Measurements from ENCODE around the gene TMEM176B. TPM values are rescaled to one million over a fixed set of nuclear protein-coding genes. Genes with fewer than 3 reads are reported as not detected.

The TMEM176B gene
- 18.3 TPM for total RNA-seq

DNA sequence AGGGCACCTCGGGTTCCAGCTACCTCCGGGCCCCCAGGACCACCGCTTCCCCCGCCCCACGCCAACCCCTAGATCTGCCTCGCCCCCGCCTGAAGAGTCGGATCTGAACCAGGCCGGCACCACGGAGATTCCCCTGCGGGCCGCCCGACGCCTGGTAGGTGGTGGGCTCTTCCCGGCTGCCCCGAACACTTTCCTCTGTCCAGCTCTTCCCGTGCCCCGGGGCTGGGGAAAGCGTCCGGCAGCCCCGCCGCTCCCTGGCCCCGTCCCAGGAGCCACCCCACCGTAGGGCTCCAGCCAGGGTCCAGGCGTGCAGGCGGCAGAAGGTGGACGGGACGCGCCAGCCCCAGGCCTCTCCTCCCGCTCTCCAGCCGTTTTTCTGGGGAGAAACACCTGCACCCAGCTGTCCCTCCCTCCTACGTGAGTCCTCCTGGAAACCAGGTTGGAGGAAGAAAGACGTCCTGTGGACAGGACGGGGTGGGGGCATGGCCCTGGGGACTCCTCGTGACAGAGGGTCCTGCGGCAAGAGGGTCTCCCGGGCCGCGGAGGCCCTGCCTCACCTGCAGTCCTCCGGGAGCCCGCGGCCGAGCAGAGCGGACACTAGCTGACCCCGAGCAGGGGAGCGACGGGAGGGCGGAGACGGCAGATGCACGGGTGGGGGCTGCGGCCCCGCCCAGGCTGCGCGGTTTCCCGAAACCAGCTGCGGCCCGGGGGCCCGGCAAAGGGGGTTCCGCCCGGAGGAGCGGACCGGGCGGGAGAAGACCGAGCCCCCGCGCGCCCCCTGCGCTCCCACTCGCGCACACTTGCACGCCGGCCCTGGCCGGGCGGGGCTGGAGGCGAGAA is at the start of gene TMEM176B:
TMEM176B (minus strand) TSS at position 624 of the 840 bp plus-strand sequence. CDS start 3,795 bp downstream, outside the sequence.
- Histone ChIP-seq H3K4me3 (ENCODE audit: low read length in 3 of 3) (peak within 1 kb of the TSS; percentile 51 to 65 (median 60)), H3K9me3 (ENCODE audit: control insufficient read depth in 3 of 3, low read length in 3 of 3) (peaks cover 0 to 2% (median 0%) of the 10 kb centered on the region in 3 donors), H3K9ac (ENCODE audit: low read depth in 1 of 3, low read length in 3 of 3) (peak within 1 kb of the TSS; percentile 45 to 70 (median 62)), H3K27me3 (ENCODE audit: control insufficient read depth in 3 of 3, insufficient read depth in 3 of 3, low read length in 3 of 3) (peaks cover 20 to 35% (median 20%) of the 10 kb centered on the region in 3 donors), H3K27ac (ENCODE audit: low read depth, low read length) (peak within 1 kb of the TSS; percentile 40), H3K4me1 (ENCODE audit: control insufficient read depth in 3 of 3, insufficient read depth in 3 of 3, low read length in 3 of 3) (peaks cover 0 to 8% (median 4%) of the 10 kb centered on the region in 3 donors), H3K36me3 (ENCODE audit: control insufficient read depth in 3 of 3, insufficient read depth in 3 of 3, low read length in 3 of 3) (peaks cover 0 to 10% (median 0%) of the 10 kb centered on the region in 3 donors)

DNA sequence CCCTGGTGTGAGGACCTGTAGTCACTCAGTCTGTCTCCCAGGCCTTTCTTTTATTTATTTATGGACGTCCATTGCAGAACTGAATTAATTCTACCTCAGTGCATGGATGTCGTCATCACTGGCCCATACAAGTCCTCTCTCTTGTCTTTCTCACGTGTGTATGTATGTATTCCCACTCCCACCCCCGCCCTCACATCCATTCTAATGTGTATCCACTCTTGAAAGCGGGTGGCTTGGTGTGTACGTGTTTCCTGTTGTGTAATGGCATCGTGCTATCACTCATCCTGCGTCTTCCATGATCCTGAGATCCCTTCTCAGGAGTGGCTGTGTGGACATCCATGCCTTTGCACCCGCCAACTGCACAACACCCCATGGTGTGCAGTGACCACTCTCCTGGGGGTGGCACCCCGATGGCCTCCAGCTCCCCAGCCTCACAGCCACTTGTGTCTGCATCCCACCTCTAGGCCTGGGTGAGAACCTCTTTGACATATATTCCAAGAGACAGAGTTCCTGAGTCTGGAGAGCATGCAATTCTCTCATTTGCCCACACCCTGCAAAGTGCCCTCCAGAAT is 49.1 kb upstream of the TMEM176B start:
- H3K36me3 ChIP-seq (ENCODE audit: control insufficient read depth in 3 of 3, insufficient read depth in 3 of 3, low read length in 3 of 3), result no peaks in the 10 kb centered on the region

DNA sequence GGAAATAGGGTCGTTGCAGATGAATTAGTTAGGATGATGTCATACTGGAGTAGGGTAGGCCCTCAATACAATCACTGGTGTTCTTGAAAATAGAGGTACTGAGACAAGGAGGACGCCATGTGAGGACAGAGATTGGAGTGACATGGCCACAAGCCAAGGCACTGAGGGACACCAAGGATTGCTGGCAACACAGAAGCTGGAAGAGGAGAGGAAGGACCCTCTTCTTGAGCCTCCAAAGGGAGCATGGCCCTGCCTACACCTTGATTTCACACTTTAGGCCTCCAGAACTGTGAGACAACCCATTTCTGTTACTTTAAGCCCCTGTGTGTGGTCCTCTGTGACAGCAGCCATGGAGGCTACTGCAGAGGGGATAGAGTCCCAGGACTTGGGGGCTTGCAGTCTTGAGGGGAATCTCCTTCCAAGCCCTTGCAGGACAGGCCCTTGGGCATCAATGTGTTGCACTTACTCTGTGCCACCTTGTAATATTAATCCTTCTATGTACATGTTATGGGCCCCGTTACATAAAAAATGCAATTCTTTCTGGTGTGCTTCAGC is 48.5 kb upstream of the TMEM176B start:
- Histone ChIP-seq H3K36me3 (ENCODE audit: control insufficient read depth in 3 of 3, insufficient read depth in 3 of 3, low read length in 3 of 3) (no peaks in the 10 kb centered on the region), H3K4me3 (ENCODE audit: low read length in 3 of 3) (no peak overlapping the region), H3K27me3 (ENCODE audit: control insufficient read depth in 3 of 3, insufficient read depth in 3 of 3, low read length in 3 of 3) (peaks cover 9 to 13% (median 11%) of the 10 kb centered on the region in 3 donors), H3K4me1 (ENCODE audit: control insufficient read depth in 3 of 3, insufficient read depth in 3 of 3, low read length in 3 of 3) (no peaks in the 10 kb centered on the region), H3K9ac (ENCODE audit: low read depth in 1 of 3, low read length in 3 of 3) (no peak overlapping the region), H3K9me3 (ENCODE audit: control insufficient read depth in 3 of 3, low read length in 3 of 3) (no peaks in the 10 kb centered on the region), H3K27ac (ENCODE audit: low read depth, low read length) (no peak overlapping the region)

More for the DNA sequence above, 49.1 kb upstream of the TMEM176B start:
- Histone ChIP-seq H3K9ac (ENCODE audit: low read depth in 1 of 3, low read length in 3 of 3) (no peak overlapping the region), H3K27ac (ENCODE audit: low read depth, low read length) (no peak overlapping the region), H3K4me1 (ENCODE audit: control insufficient read depth in 3 of 3, insufficient read depth in 3 of 3, low read length in 3 of 3) (no peaks in the 10 kb centered on the region), H3K27me3 (ENCODE audit: control insufficient read depth in 3 of 3, insufficient read depth in 3 of 3, low read length in 3 of 3) (peaks cover 9 to 19% (median 11%) of the 10 kb centered on the region in 3 donors), H3K9me3 (ENCODE audit: control insufficient read depth in 3 of 3, low read length in 3 of 3) (no peaks in the 10 kb centered on the region), H3K4me3 (ENCODE audit: low read length in 3 of 3) (no peak overlapping the region)

DNA sequence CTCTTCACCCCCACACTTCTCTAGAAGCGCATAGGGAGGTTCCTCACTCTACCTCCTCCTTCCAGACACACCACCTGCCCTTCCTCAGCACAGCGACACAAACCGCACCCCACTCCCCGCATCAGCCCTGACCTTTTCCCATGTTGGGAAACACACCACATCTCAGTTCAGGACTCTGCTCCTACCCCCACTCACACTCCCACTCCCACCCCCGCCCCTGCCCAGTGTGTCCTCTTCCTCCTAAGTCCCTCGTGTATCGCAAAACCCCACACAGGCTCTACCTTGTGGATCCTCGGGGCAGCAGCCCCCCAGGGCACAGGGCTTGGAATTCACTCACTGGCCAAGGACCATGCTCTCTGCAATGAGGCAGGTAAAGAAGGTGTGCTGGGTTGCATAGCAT is 47.9 kb upstream of the TMEM176B start:
- H3K9me3 ChIP-seq (ENCODE audit: control insufficient read depth in 3 of 3, low read length in 3 of 3), result no peaks in the 10 kb centered on the region
- H3K36me3 ChIP-seq (ENCODE audit: control insufficient read depth in 3 of 3, insufficient read depth in 3 of 3, low read length in 3 of 3), result no peaks in the 10 kb centered on the region
- H3K4me3 ChIP-seq (ENCODE audit: low read length in 3 of 3), result no peak overlapping the region
- no peaks in the 10 kb centered on the region for H3K4me1 ChIP-seq (ENCODE audit: control insufficient read depth in 3 of 3, insufficient read depth in 3 of 3, low read length in 3 of 3)
- H3K27me3 ChIP-seq (ENCODE audit: control insufficient read depth in 3 of 3, insufficient read depth in 3 of 3, low read length in 3 of 3), result peaks cover 8 to 13% (median 11%) of the 10 kb centered on the region in 3 donors
- H3K9ac ChIP-seq (ENCODE audit: low read depth in 1 of 3, low read length in 3 of 3), result no peak overlapping the region
- no peak overlapping the region for H3K27ac ChIP-seq (ENCODE audit: low read depth, low read length)

DNA sequence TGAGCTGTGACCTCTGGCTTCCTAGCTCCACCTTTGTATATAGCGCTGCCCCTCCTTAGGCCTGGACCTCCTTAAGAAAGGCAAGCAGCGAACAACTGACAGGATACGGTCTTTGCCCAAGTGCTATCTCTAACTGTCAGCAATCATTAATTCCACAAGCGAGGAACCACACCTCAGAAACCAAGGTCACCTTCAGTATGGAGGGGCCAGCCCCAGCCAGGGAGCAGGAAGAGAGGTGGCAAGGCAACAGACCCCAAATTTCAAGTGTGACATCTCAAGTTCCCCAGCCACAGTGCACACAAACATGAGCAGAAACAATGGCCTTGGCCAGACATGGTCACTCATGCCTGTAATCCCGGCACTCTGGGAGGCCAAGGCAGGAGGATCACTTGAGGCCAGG is 47.4 kb upstream of the TMEM176B start:
- Histone ChIP-seq H3K9ac (ENCODE audit: low read depth in 1 of 3, low read length in 3 of 3) (no peak overlapping the region), H3K4me3 (ENCODE audit: low read length in 3 of 3) (no peak overlapping the region), H3K9me3 (ENCODE audit: control insufficient read depth in 3 of 3, low read length in 3 of 3) (no peaks in the 10 kb centered on the region), H3K36me3 (ENCODE audit: control insufficient read depth in 3 of 3, insufficient read depth in 3 of 3, low read length in 3 of 3) (no peaks in the 10 kb centered on the region), H3K27me3 (ENCODE audit: control insufficient read depth in 3 of 3, insufficient read depth in 3 of 3, low read length in 3 of 3) (peaks cover 4 to 10% (median 8%) of the 10 kb centered on the region in 3 donors), H3K4me1 (ENCODE audit: control insufficient read depth in 3 of 3, insufficient read depth in 3 of 3, low read length in 3 of 3) (no peaks in the 10 kb centered on the region), H3K27ac (ENCODE audit: low read depth, low read length) (no peak overlapping the region)

DNA sequence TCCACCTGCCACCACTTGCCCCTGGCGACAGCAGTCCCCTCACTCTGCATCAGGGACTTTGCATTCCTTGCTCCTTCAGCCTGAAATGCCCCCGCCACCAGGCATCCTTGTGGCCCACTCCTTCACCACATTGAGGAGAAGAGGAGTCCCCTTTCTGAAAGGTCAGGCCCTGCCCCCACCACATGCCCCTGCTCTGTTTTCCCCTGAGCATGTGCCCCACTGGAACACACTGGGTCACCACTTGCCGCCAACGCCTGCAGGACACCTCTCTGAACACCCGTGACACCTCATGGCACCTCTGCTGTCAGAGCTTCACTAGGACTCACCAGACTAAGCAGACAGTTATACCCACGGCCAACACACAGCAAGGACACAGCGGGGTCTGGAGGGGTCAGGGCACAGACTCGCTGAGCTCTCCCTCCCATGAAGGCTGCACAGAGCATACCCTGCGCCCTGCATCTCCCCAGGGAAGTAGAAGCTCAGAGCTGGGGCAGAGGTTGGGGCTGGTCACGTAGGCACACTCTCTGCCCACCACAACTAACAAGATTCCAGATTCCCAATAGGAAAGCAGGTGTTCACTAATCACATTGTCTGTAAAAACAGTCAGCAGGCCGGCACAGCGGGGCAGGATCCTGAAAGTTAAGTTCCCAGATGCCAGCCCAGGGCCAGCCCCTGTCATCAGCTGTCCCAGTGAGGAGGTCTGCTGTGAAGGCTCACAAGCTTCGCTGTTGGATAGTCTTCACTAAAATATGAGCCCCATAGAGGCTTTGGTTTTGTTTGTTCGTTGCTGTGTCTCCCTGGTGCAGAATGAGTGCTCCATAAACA is 46.3 kb upstream of the TMEM176B start:
- H3K9me3 ChIP-seq (ENCODE audit: control insufficient read depth in 3 of 3, low read length in 3 of 3), result no peaks in the 10 kb centered on the region
- no peak overlapping the region for H3K27ac ChIP-seq (ENCODE audit: low read depth, low read length)
- no peak overlapping the region for H3K9ac ChIP-seq (ENCODE audit: low read depth in 1 of 3, low read length in 3 of 3)
- peaks cover 0 to 2% (median 0%) of the 10 kb centered on the region in 3 donors for H3K27me3 ChIP-seq (ENCODE audit: control insufficient read depth in 3 of 3, insufficient read depth in 3 of 3, low read length in 3 of 3)
- H3K4me1 ChIP-seq (ENCODE audit: control insufficient read depth in 3 of 3, insufficient read depth in 3 of 3, low read length in 3 of 3), result no peaks in the 10 kb centered on the region
- H3K4me3 ChIP-seq (ENCODE audit: low read length in 3 of 3), result no peak overlapping the region
- H3K36me3 ChIP-seq (ENCODE audit: control insufficient read depth in 3 of 3, insufficient read depth in 3 of 3, low read length in 3 of 3), result no peaks in the 10 kb centered on the region

DNA sequence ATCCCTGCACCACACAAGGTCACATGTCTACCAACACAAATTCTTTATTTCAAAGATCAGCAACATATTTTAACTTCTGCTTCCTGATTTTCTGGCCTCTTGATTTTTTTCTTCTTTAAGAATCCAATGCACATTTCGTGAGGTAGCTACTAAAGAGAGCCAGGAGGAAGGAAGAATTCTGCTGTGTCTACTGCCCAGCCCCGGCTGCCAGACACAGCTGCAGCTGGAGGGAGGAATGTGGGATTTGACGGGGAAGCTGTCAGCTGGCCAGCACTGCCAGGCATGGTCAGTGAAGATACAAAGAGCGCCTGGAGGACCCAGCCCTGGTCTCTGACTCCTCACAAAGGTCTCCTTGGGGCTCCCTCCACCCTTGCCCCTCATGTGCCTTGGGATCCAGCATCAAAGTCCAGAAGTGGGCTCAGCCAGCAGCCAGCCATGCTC is 45.3 kb upstream of the TMEM176B start:
- Histone ChIP-seq H3K27me3 (ENCODE audit: control insufficient read depth in 3 of 3, insufficient read depth in 3 of 3, low read length in 3 of 3) (no peaks in the 10 kb centered on the region), H3K4me1 (ENCODE audit: control insufficient read depth in 3 of 3, insufficient read depth in 3 of 3, low read length in 3 of 3) (no peaks in the 10 kb centered on the region), H3K9me3 (ENCODE audit: control insufficient read depth in 3 of 3, low read length in 3 of 3) (no peaks in the 10 kb centered on the region), H3K27ac (ENCODE audit: low read depth, low read length) (no peak overlapping the region), H3K36me3 (ENCODE audit: control insufficient read depth in 3 of 3, insufficient read depth in 3 of 3, low read length in 3 of 3) (no peaks in the 10 kb centered on the region), H3K4me3 (ENCODE audit: low read length in 3 of 3) (no peak overlapping the region), H3K9ac (ENCODE audit: low read depth in 1 of 3, low read length in 3 of 3) (no peak overlapping the region)

DNA sequence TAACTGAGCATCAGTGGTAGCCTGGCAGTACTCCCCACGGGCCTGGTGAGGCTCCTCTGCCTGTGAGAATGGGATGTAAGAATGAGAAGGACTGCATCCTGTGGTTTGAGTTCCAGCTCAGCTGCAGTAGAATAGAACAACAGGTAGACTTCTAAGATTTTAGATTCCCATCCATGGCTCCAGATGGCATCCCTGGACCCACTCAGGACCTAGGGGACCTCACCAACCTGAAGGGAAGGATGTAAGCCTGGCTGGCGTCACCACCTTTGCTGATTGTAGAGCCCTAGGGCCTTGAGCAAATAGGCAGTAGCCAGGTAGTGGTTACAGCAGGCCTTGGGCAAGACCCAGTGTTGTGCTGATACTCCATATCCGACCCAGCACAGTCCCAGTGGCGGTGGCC is 42.6 kb upstream of the TMEM176B start:
- H3K9ac ChIP-seq (ENCODE audit: low read depth in 1 of 3, low read length in 3 of 3), result no peak overlapping the region
- H3K27me3 ChIP-seq (ENCODE audit: control insufficient read depth in 3 of 3, insufficient read depth in 3 of 3, low read length in 3 of 3), result no peaks in the 10 kb centered on the region

DNA sequence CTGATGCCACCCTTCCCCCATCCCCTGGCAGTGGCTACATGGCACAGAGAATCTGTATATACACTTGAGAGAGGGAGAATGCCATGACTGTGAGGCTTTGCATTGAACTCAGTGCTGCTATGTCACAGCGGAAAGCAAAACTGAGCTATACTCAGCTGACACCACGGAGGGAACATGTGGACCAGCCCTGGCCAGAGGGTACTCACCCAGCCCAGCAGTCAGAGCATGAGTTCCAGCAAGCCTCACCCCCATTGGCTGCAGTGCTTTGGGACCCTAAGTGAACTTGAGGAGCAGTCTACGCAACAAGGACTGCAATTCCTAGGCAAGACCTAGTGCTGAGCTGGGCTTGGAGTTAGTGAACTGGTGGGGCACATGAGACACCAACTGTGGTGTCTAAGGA is 41.9 kb upstream of the TMEM176B start:
- Histone ChIP-seq H3K4me3 (ENCODE audit: low read length in 3 of 3) (no peak overlapping the region), H3K9ac (ENCODE audit: low read depth in 1 of 3, low read length in 3 of 3) (no peak overlapping the region), H3K27me3 (ENCODE audit: control insufficient read depth in 3 of 3, insufficient read depth in 3 of 3, low read length in 3 of 3) (no peaks in the 10 kb centered on the region), H3K36me3 (ENCODE audit: control insufficient read depth in 3 of 3, insufficient read depth in 3 of 3, low read length in 3 of 3) (no peaks in the 10 kb centered on the region), H3K9me3 (ENCODE audit: control insufficient read depth in 3 of 3, low read length in 3 of 3) (no peaks in the 10 kb centered on the region), H3K4me1 (ENCODE audit: control insufficient read depth in 3 of 3, insufficient read depth in 3 of 3, low read length in 3 of 3) (no peaks in the 10 kb centered on the region), H3K27ac (ENCODE audit: low read depth, low read length) (no peak overlapping the region)

More for the DNA sequence above, 42.6 kb upstream of the TMEM176B start:
- Histone ChIP-seq H3K36me3 (ENCODE audit: control insufficient read depth in 3 of 3, insufficient read depth in 3 of 3, low read length in 3 of 3) (no peaks in the 10 kb centered on the region), H3K4me1 (ENCODE audit: control insufficient read depth in 3 of 3, insufficient read depth in 3 of 3, low read length in 3 of 3) (no peaks in the 10 kb centered on the region), H3K27ac (ENCODE audit: low read depth, low read length) (no peak overlapping the region), H3K4me3 (ENCODE audit: low read length in 3 of 3) (no peak overlapping the region), H3K9me3 (ENCODE audit: control insufficient read depth in 3 of 3, low read length in 3 of 3) (no peaks in the 10 kb centered on the region)
